ENCODE results near the gene SUPT3H.
"Not testable (repeated sequence)": the region's sequence is repeated elsewhere in the genome, so short reads cannot be mapped to it uniquely, and the experiment has no call there.

Gene SUPT3H

GRCh38 chr6:45076217-45076930, 301.4 kb downstream of the SUPT3H start:
- H3K4me3 ChIP-seq (ENCODE audit: low read depth, low read length): no peak overlapping the region
- TF ChIP-seq CTCF (IDR thresholded peaks at IDR 0.05; ENCODE audit: low read depth, low read length): no peak

- no peak overlapping the region for H3K4me3 ChIP-seq (ENCODE audit: low read depth, low read length)
- TF ChIP-seq CTCF (IDR thresholded peaks at IDR 0.05; ENCODE audit: low read depth, low read length): no peak
These were observed 302.5 kb downstream of the SUPT3H start for GRCh38 chr6:45075246-45075645.

- no peak overlapping the region for H3K4me3 ChIP-seq (ENCODE audit: low read depth, low read length)
These were observed 303.3 kb downstream of the SUPT3H start for GRCh38 chr6:45074439-45074838.

GRCh38 chr6:45073771-45074170, 304.0 kb downstream of the SUPT3H start:
- H3K4me3 ChIP-seq (ENCODE audit: low read depth, low read length): no peak overlapping the region
- no peak for TF ChIP-seq CTCF (IDR thresholded peaks at IDR 0.05; ENCODE audit: low read depth, low read length)

More at GRCh38 chr6:45074439-45074838, 303.3 kb downstream of the SUPT3H start:
- no peak for TF ChIP-seq CTCF (IDR thresholded peaks at IDR 0.05; ENCODE audit: low read depth, low read length)

GRCh38 chr6:45072673-45073072, 305.1 kb downstream of the SUPT3H start:
- H3K4me3 ChIP-seq (ENCODE audit: low read depth, low read length): no peak overlapping the region
- no peak for TF ChIP-seq CTCF (IDR thresholded peaks at IDR 0.05; ENCODE audit: low read depth, low read length)

- H3K4me3 ChIP-seq (ENCODE audit: low read depth, low read length): no peak overlapping the region
- no peak for TF ChIP-seq CTCF (IDR thresholded peaks at IDR 0.05; ENCODE audit: low read depth, low read length)
These were observed 305.7 kb downstream of the SUPT3H start for GRCh38 chr6:45072016-45072415.

GRCh38 chr6:45069091-45069490, 308.6 kb downstream of the SUPT3H start:
- no peak for TF ChIP-seq CTCF (IDR thresholded peaks at IDR 0.05; ENCODE audit: low read depth, low read length)

GRCh38 chr6:45067446-45067845, 310.3 kb downstream of the SUPT3H start:
- not testable (repeated sequence) for H3K4me3 ChIP-seq (ENCODE audit: low read depth, low read length)

More at GRCh38 chr6:45069091-45069490, 308.6 kb downstream of the SUPT3H start:
- no peak overlapping the region for H3K4me3 ChIP-seq (ENCODE audit: low read depth, low read length)

GRCh38 chr6:45062659-45063058, 315.1 kb downstream of the SUPT3H start:
- not testable (repeated sequence) for H3K4me3 ChIP-seq (ENCODE audit: low read depth, low read length)

All from WI38 (cell line).